ENCODE measurements around the gene CALHM1.

Gene CALHM1

DNA sequence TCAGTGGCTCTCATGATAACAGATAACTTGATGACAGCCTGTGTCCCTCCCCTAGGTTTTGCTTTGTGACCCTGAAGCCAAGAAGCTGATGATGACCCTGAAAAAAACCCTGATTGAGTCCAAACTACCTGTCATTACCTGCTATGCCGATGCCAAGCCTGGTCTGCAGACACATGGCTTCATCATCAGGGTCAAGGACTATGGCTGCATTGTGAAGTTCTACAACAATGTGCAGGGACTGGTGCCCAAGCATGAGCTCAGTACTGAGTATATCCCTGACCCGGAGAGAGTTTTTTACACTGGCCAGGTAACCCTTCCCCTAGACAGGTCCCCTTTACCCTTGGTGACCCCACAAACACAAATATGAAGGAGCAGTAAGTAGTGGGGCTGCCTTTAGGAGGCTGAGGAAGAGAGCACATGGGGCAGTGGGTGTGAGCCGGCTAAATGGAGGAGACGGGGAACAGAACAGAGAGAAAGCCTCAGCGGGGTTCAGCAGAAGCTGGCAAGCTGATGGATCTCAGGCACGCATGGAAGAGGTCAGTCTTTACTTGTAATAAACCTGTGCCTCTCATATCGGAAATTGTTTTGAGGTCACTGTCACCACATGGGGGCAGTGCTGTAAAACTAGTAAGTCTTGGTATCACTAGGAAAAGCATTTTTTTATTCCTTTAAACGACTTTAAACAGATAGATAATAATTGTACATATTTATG is 42.1 kb downstream of the CALHM1 start:
- H3K4me1 ChIP-seq (ENCODE audit: insufficient read depth, low read length), result no peaks in the 10 kb centered on the region
- no peaks in the 10 kb centered on the region for H3K9me3 ChIP-seq (ENCODE audit: control insufficient read depth, insufficient read depth, low read length)
- H3K9ac ChIP-seq (ENCODE audit: low read depth, low read length), result no peak overlapping the region
- H3K36me3 ChIP-seq (ENCODE audit: insufficient read depth, low read length), result peaks cover 65% of the 10 kb centered on the region

- Histone ChIP-seq H3K9ac (ENCODE audit: low read depth, low read length) (no peak overlapping the region), H3K36me3 (ENCODE audit: insufficient read depth, low read length) (peaks cover 68% of the 10 kb centered on the region), H3K9me3 (ENCODE audit: control insufficient read depth, insufficient read depth, low read length) (no peaks in the 10 kb centered on the region), H3K4me1 (ENCODE audit: insufficient read depth, low read length) (no peaks in the 10 kb centered on the region)
These were observed 43.1 kb downstream of the CALHM1 start for GRCh38 chr10:103415581-103415980.

DNA sequence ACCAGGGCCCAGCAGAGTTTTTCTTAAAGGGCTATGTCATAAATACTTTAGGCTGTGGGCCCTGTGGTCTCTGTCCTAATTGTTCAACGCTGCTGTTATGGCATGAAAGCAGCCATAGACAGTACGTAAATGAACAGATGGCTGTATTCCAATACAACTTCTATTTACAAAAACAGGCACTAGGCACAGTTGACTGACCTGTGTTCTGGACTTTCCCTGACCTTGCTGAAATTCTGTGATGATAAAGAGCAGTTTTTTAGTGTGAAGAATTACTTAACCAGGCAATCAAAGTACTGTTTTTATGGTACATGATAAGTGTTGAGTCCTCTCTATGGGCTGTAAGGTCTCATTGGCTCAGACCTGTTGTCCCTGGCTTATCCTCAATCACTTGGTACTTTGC is 45.1 kb downstream of the CALHM1 start:
- Histone ChIP-seq H3K36me3 (ENCODE audit: insufficient read depth, low read length) (peaks cover 66% of the 10 kb centered on the region), H3K9ac (ENCODE audit: low read depth, low read length) (no peak overlapping the region), H3K4me1 (ENCODE audit: insufficient read depth, low read length) (no peaks in the 10 kb centered on the region), H3K9me3 (ENCODE audit: control insufficient read depth, insufficient read depth, low read length) (no peaks in the 10 kb centered on the region)
